Measurements from ENCODE around the gene SLC35D3. TPM values are rescaled to one million over a fixed set of nuclear protein-coding genes. Genes with fewer than 3 reads are reported as not detected.
A peak's percentile ranks its signal among the peaks of the same experiment; 100 is the strongest.

Gene SLC35D3
- polyA plus RNA-seq, 3 donors = not detected

GRCh38 chr6:136914947-136915346, 7.2 kb upstream of the SLC35D3 start:
- H3K4me2 ChIP-seq (replicated peaks; ENCODE audit: extremely low read depth, low read length, poor library complexity, severe bottlenecking) = no peak overlapping the region
- DNase-seq = no peak
- H3K27me3 ChIP-seq (ENCODE audit: control insufficient read depth in 2 of 2, insufficient read depth in 2 of 2, low read length in 2 of 2) = peaks cover 12 to 20% of the 10 kb centered on the region in 2 donors
- Mint-ChIP-seq H3K4me1 (peaks cover 2% of the 10 kb centered on the region), H3K4me3 (no peak overlapping the region), H3K27me3 (ENCODE audit: low read depth in 3 of 3) (peaks cover 19 to 24% (median 23%) of the 10 kb centered on the region in 3 donors), H3K9me3 (peaks cover 0 to 4% (median 0%) of the 10 kb centered on the region in 7 donors), H3K27ac (no peak overlapping the region), H3K36me3 (peaks cover 24 to 33% of the 10 kb centered on the region in 2 donors)
- no peak overlapping the region for H3K9ac ChIP-seq (ENCODE audit: insufficient read depth, low read length, poor library complexity, severe bottlenecking)
- peaks cover under 1 to 1% of the 10 kb centered on the region in 2 donors for H3K4me1 ChIP-seq (ENCODE audit: control insufficient read depth in 1 of 2, insufficient read depth in 2 of 2, low read length in 2 of 2)
- TF ChIP-seq CTCF (IDR thresholded peaks at IDR 0.05) = no peak
- no peak overlapping the region for H3K27ac ChIP-seq (ENCODE audit: low read depth in 1 of 2, low read length in 2 of 2)
- H3K36me3 ChIP-seq (replicated peaks in 1 of 2; ENCODE audit: control insufficient read depth in 1 of 2, insufficient read depth in 2 of 2, low read length in 2 of 2) = peaks cover 5 to 12% of the 10 kb centered on the region in 2 donors
- H3K9me3 ChIP-seq (replicated peaks in 1 of 2; ENCODE audit: control insufficient read depth in 1 of 2, insufficient read depth in 1 of 2, low read length in 2 of 2) = no peaks in the 10 kb centered on the region
- intact Hi-C loops (cut with micrococcal nuclease) = no loop called here
- no peak overlapping the region for H3K4me3 ChIP-seq (replicated peaks in 1 of 3; ENCODE audit: low read depth in 2 of 3, low read length in 3 of 3)
- no CpG with 5 or more reads among the region's 1 CpG for WGBS (ENCODE audit: insufficient coverage)
- no peaks in the 10 kb centered on the region for H3K79me2 ChIP-seq (ENCODE audit: insufficient read depth, low read length)
- no peaks in the 10 kb centered on the region for H4K20me1 ChIP-seq (ENCODE audit: insufficient read depth, low read length)
- H2AFZ ChIP-seq (ENCODE audit: insufficient read depth, low read depth, low read length, poor library complexity, severe bottlenecking) = no peak overlapping the region

GRCh38 chr6:136918706-136919105, 3.4 kb upstream of the SLC35D3 start:
- Histone ChIP-seq H3K4me2 (replicated peaks; ENCODE audit: extremely low read depth, low read length, poor library complexity, severe bottlenecking) (no peak overlapping the region), H3K4me1 (ENCODE audit: control insufficient read depth in 1 of 2, insufficient read depth in 2 of 2, low read length in 2 of 2) (peaks cover 34 to 39% of the 10 kb centered on the region in 2 donors), H3K36me3 (replicated peaks in 1 of 2; ENCODE audit: control insufficient read depth in 1 of 2, insufficient read depth in 2 of 2, low read length in 2 of 2) (peaks cover 0 to 2% of the 10 kb centered on the region in 2 donors), H3K79me2 (ENCODE audit: insufficient read depth, low read length) (no peaks in the 10 kb centered on the region), H4K20me1 (ENCODE audit: insufficient read depth, low read length) (no peaks in the 10 kb centered on the region), H3K9me3 (replicated peaks in 1 of 2; ENCODE audit: control insufficient read depth in 1 of 2, insufficient read depth in 1 of 2, low read length in 2 of 2) (peaks cover 0 to 19% of the 10 kb centered on the region in 2 donors), H3K9ac (ENCODE audit: insufficient read depth, low read length, poor library complexity, severe bottlenecking) (no peak overlapping the region), H2AFZ (ENCODE audit: insufficient read depth, low read depth, low read length, poor library complexity, severe bottlenecking) (no peak overlapping the region), H3K4me3 (replicated peaks in 1 of 3; ENCODE audit: low read depth in 2 of 3, low read length in 3 of 3) (no peak overlapping the region), H3K27ac (ENCODE audit: low read depth in 1 of 2, low read length in 2 of 2) (no peak overlapping the region), H3K27me3 (ENCODE audit: control insufficient read depth in 2 of 2, insufficient read depth in 2 of 2, low read length in 2 of 2) (peaks cover 44 to 51% of the 10 kb centered on the region in 2 donors)
- Mint-ChIP-seq H3K27ac (no peak overlapping the region), H3K36me3 (peaks cover 19 to 24% of the 10 kb centered on the region in 2 donors), H3K4me3 (peak overlapping the region in 1 of 2 donors; percentile 54), H3K9me3 (peaks cover 0 to 14% (median 10%) of the 10 kb centered on the region in 7 donors), H3K27me3 (ENCODE audit: low read depth in 3 of 3) (peaks cover 54 to 61% (median 59%) of the 10 kb centered on the region in 3 donors), H3K4me1 (peaks cover 31% of the 10 kb centered on the region)
- peak in 1 of 3 donors; percentile 28 for DNase-seq
- intact Hi-C loops (cut with micrococcal nuclease) = no loop called here
- WGBS (ENCODE audit: insufficient coverage) = 83% methylated on average over 1 of the region's 3 CpGs
- no peak for TF ChIP-seq CTCF (IDR thresholded peaks at IDR 0.05)
